Esophagus muscularis mucosa (tissue), 4 donors: ENCODE results near the gene ARHGAP6. TPM values are rescaled to one million over a fixed set of nuclear protein-coding genes. Genes with fewer than 3 reads are reported as not detected.

Experiments
- DNase-seq: peaks from one replicate; pipeline ENCODE4 v3.0.0-alpha.2; 2017; ENCODE audit errors: extremely low spot score
- H3K27ac ChIP-seq, 4 donors: fragments of 200-600 bp; sonication (generic); replicated peaks in 1 of 4; 1 replicate in 3 of 4; 2 replicates in 1 of 4; pipeline ENCODE4 v1.5.1; 2016 to 2019; ENCODE audit warnings: mild to moderate bottlenecking in 1 of 4
- H3K27me3 ChIP-seq, 4 donors: fragments of 200-600 bp; sonication (generic); one replicate each; pipeline versions ENCODE4 v1.5.1 to v1.6.0; 2016 to 2019
- H3K36me3 ChIP-seq, 4 donors: fragments of 200-600 bp; sonication (generic); one replicate each; pipeline ENCODE4 v1.5.1; 2016 to 2019
- H3K4me1 ChIP-seq, 4 donors: fragments of 200-600 bp; sonication (generic); one replicate each; pipeline ENCODE4 v1.5.1; 2016 to 2019
- H3K4me3 ChIP-seq, 4 donors: fragments of 200-600 bp; sonication (generic); 1 replicate in 2 of 4; 2 replicates in 2 of 4; pipeline ENCODE4 v1.5.1; 2016 to 2019; ENCODE audit warnings: mild to moderate bottlenecking in 4 of 4, moderate library complexity in 1 of 4
- H3K9me3 ChIP-seq, 4 donors: fragments of 200-600 bp; sonication (generic); 1 replicate in 3 of 4; 2 replicates in 1 of 4; pipeline ENCODE4 v1.5.1; 2016 to 2019
- CTCF ChIP-seq, 3 experiments: fragments of 200-600 bp in 2 of 3; fragments of 450-650 bp in 1 of 3; sonication (generic) in 2 of 3; IDR thresholded peaks; one replicate each; pipeline ENCODE4 v1.5.1; 2017 to 2019; ENCODE audit warnings: antibody characterized with exemption in 3 of 3, mild to moderate bottlenecking in 2 of 3, moderate library complexity in 1 of 3
- EP300 ChIP-seq: sonication (generic); formaldehyde crosslinking; IDR thresholded peaks from one replicate; pipeline ENCODE4 v1.6.1; 2017; ENCODE audit warnings: antibody characterized with exemption
- POLR2A ChIP-seq: fragments of 450-650 bp; IDR thresholded peaks from one replicate; pipeline ENCODE4 v1.6.1; 2017; ENCODE audit warnings: antibody characterized with exemption, moderate library complexity, mild to moderate bottlenecking, low read depth
- POLR2AphosphoS5 ChIP-seq, 2 donors: sonication (generic); formaldehyde crosslinking; IDR thresholded peaks; one replicate each; pipeline ENCODE4 v1.6.1; 2017; ENCODE audit warnings: antibody characterized with exemption in 2 of 2
- WGBS: methylation state at CpG from one replicate; pipeline ENCODE4 v1.1.5; 2018; 5-methylcytosine and 5-hydroxymethylcytosine counted together
- intact Hi-C: fragments of 100-400 bp; cut with DNase I; formaldehyde crosslinking; loops from one replicate; pipeline ENCODE4 v1.15.1; 2023
- total RNA-seq, 4 donors: library from RNA; depleted of rRNA; stranded (reverse); fragments of >200 nt; gene quantifications; one replicate each; pipeline versions ENCODE4 v1.1.0 to v1.2.1, GENCODE V29; 2016

The ARHGAP6 gene
- total RNA-seq, 4 donors from 2014 or later, result 25.2 to 44.8 (median 30.6) TPM

GRCh38 chrX:11407331-11408108 lies 258.2 kb downstream of the ARHGAP6 start:
- TF ChIP-seq CTCF (IDR thresholded peaks at IDR 0.05) (no peak), EP300 (no peak), POLR2A (no peak), POLR2AphosphoS5 (IDR thresholded peaks at IDR 0.05) (no peak)
- Histone ChIP-seq H3K27ac (no peak overlapping the region), H3K4me1 (peaks cover 0 to 23% (median 9%) of the 10 kb centered on the region in 4 donors), H3K4me3 (no peak overlapping the region), H3K9me3 (no peaks in the 10 kb centered on the region), H3K36me3 (no peaks in the 10 kb centered on the region), H3K27me3 (no peaks in the 10 kb centered on the region)
- no peak for DNase-seq
- WGBS, result 48% methylated on average over 2 of the region's 2 CpGs
- intact Hi-C loops, result no loop called here

GRCh38 chrX:11406109-11406765 lies 259.5 kb downstream of the ARHGAP6 start:
- 72% methylated on average over 9 of the region's 9 CpGs for WGBS
- Histone ChIP-seq H3K27ac (peak overlapping the region in 2 of 4 donors; percentile 10 to 18), H3K4me1 (peaks cover 0 to 36% (median 9%) of the 10 kb centered on the region in 4 donors), H3K36me3 (no peaks in the 10 kb centered on the region), H3K4me3 (no peak overlapping the region), H3K9me3 (no peaks in the 10 kb centered on the region), H3K27me3 (no peaks in the 10 kb centered on the region)
- intact Hi-C loops, result no loop called here
- no peak for DNase-seq
- TF ChIP-seq CTCF (IDR thresholded peaks at IDR 0.05) (no peak), POLR2AphosphoS5 (IDR thresholded peaks at IDR 0.05) (no peak), EP300 (no peak), POLR2A (no peak)

GRCh38 chrX:11403631-11404030 lies 262.1 kb downstream of the ARHGAP6 start:
- TF ChIP-seq POLR2A (no peak), POLR2AphosphoS5 (IDR thresholded peaks at IDR 0.05) (no peak), EP300 (no peak), CTCF (IDR thresholded peaks at IDR 0.05) (no peak)
- intact Hi-C loops, result no loop called here
- WGBS, result 37% methylated on average over 3 of the region's 3 CpGs
- DNase-seq, result no peak
- Histone ChIP-seq H3K27me3 (no peaks in the 10 kb centered on the region), H3K4me3 (no peak overlapping the region), H3K9me3 (no peaks in the 10 kb centered on the region), H3K36me3 (no peaks in the 10 kb centered on the region), H3K4me1 (peaks cover 0 to 54% (median 11%) of the 10 kb centered on the region in 4 donors), H3K27ac (no peak overlapping the region)

- Histone ChIP-seq H3K4me3 (no peak overlapping the region), H3K36me3 (no peaks in the 10 kb centered on the region), H3K4me1 (peaks cover 0 to 48% (median 7%) of the 10 kb centered on the region in 4 donors), H3K9me3 (no peaks in the 10 kb centered on the region), H3K27me3 (no peaks in the 10 kb centered on the region), H3K27ac (no peak overlapping the region)
- TF ChIP-seq CTCF (IDR thresholded peaks at IDR 0.05) (no peak), POLR2AphosphoS5 (IDR thresholded peaks at IDR 0.05) (no peak), EP300 (no peak), POLR2A (no peak)
- WGBS, result 40% methylated on average over 2 of the region's 2 CpGs
- no peak for DNase-seq
- intact Hi-C loops, result no loop called here
These were observed 263.8 kb downstream of the ARHGAP6 start for GRCh38 chrX:11401966-11402365.
